RWPE1 (cell line): ENCODE measurements around the gene USP6NL.
A peak's percentile ranks its signal among the peaks of the same experiment; 100 is the strongest.

Experiments
- CTCF ChIA-PET: fragments of 350-600 bp; sonication (Branson Sonifier 250); formaldehyde crosslinking; extraction: SDS; loops from one replicate; lab custom pipeline; 2021; lab: Yijun Ruan, JAX
- POLR2A ChIA-PET: fragments of 400-600 bp; formaldehyde crosslinking; extraction: SDS; loops from one replicate; lab custom pipeline; 2020; ENCODE audit warnings: antibody characterized with exemption; ENCODE audit not compliant: low non-redundant PET; lab: Yijun Ruan, JAX
- DNase-seq: peaks from one replicate; pipeline ENCODE4 v3.0.0; 2012; ENCODE audit warnings: low spot score
- H3K27ac ChIP-seq: fragments of 450-650 bp; 2 replicates; pipeline ENCODE4 v1.5.1; 2017
- TF ChIP-seq, protein P1 (sequence below): fragments of 450-650 bp; conservative IDR thresholded peaks from 2 replicates; pipeline ENCODE4 v1.5.1; 2017; ENCODE audit warnings: low read depth, mild to moderate bottlenecking

Gene USP6NL

DNA sequence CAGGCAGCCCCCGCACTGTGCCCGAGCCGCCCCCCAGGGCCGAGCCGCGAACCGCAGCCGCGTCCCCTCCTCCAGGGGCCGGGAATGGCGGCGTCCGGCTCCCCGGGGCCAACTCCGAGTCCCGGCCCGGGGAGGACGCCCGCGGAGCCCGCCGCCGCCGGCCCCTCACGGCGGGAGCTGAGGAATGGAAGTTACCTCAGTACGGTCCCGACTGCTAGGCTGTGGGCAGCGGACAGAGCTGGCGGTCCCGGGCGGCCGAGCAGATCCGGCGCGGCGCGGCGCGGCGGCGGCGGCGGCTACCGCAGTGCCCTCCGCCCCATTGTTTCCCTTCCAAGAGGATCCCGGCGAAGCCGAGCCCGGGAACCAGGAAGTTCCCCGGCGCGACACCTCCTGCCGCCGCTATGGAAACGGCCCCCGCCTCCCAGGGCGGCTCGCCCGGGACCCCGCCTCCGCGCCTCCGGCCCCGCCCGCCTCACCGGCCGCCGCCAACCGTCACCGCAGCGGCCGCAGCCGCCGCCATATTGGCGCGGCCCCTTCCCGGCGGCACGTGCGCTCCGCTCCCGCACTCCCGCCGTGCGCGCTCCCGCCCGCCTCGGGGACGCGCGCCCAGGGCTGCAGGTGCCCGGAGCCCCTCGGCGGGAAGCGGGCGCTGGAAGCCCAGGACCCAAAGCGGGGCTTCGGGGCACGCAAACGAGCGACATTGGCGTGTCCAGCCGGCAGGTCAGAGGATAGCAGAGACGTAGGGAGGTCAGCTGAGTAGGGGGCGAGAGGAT is at the start of gene USP6NL:
USP6NL (minus strand) TSS at position 403 of the 773 bp plus-strand sequence. CDS start 14,016 bp downstream, outside the sequence.
- DNase-seq: peak; percentile 89
- ChIA-PET CTCF (interaction anchor here (0.6 to 1.9 kb wide), 2 partner anchors 66 to 114 kb away, joined by 3 to 4 read pairs; no protein-coding TSS in a partner anchor), POLR2A (no interaction called here)
- peak within 1 kb of the TSS; percentile 87 for H3K27ac ChIP-seq
- TF ChIP-seq, protein P1, sequence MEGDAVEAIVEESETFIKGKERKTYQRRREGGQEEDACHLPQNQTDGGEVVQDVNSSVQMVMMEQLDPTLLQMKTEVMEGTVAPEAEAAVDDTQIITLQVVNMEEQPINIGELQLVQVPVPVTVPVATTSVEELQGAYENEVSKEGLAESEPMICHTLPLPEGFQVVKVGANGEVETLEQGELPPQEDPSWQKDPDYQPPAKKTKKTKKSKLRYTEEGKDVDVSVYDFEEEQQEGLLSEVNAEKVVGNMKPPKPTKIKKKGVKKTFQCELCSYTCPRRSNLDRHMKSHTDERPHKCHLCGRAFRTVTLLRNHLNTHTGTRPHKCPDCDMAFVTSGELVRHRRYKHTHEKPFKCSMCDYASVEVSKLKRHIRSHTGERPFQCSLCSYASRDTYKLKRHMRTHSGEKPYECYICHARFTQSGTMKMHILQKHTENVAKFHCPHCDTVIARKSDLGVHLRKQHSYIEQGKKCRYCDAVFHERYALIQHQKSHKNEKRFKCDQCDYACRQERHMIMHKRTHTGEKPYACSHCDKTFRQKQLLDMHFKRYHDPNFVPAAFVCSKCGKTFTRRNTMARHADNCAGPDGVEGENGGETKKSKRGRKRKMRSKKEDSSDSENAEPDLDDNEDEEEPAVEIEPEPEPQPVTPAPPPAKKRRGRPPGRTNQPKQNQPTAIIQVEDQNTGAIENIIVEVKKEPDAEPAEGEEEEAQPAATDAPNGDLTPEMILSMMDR: no peak

- ChIA-PET POLR2A (no interaction called here), CTCF (no interaction called here)
- H3K27ac ChIP-seq: no peak overlapping the region
- DNase-seq: no peak
- TF ChIP-seq, protein P1: no peak
Measured at GRCh38 chr10:11658801-11659368, 47.4 kb upstream of the USP6NL start.

GRCh38 chr10:11655836-11656235 is 44.4 kb upstream of the USP6NL start:
- ChIA-PET POLR2A (no interaction called here), CTCF (interaction anchor here (0.9 to 1.5 kb wide), 2 partner anchors 69 to 102 kb away, joined by 4 to 5 read pairs; no protein-coding TSS in a partner anchor)
- no peak overlapping the region for H3K27ac ChIP-seq
- DNase-seq: no peak
- TF ChIP-seq, protein P1: no peak

DNA sequence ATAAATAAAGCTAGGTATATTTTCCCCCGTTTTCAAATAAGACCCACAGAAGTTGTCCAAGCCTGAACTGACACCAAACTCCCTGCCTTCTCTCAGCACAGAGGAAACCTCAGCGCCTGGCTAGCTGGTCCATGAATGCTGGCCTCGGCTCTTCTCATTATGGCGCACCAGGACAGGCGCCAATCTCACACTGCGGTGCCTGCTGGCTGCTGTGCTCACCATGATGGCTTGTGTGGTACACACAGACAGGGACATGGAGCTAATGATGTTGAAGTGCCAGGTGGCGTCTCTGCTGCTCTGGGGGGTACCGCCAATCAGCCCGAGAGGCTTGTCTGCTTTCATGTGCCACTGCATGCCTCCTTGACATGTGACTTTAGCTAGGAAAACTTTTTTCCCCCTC is 43.2 kb upstream of the USP6NL start:
- TF ChIP-seq, protein P1: no peak
- DNase-seq: no peak
- ChIA-PET CTCF (interaction anchor here (1.5 kb wide), 1 partner anchor 103 kb away, joined by 5 read pairs; no protein-coding TSS in a partner anchor), POLR2A (no interaction called here)
- no peak overlapping the region for H3K27ac ChIP-seq

GRCh38 chr10:11653758-11654471 is 42.5 kb upstream of the USP6NL start:
- ChIA-PET POLR2A (interaction anchor here (0.6 kb wide), 1 partner anchor 444 kb away, joined by 4 read pairs; no protein-coding TSS in a partner anchor), CTCF (interaction anchor here (0.5 to 1.2 kb wide), 3 partner anchors 9 to 170 kb away, joined by 3 to 5 read pairs (median 4); no protein-coding TSS in a partner anchor)
- TF ChIP-seq, protein P1: no peak
- H3K27ac ChIP-seq: no peak overlapping the region
- no peak for DNase-seq

- CTCF ChIA-PET: interaction anchor here (0.7 kb wide), 1 partner anchor 52 kb away, joined by 7 read pairs; no protein-coding TSS in a partner anchor
- TF ChIP-seq, protein P1: no peak
- H3K27ac ChIP-seq: no peak overlapping the region
- DNase-seq: no peak
- POLR2A ChIA-PET: no interaction called here
Measured at GRCh38 chr10:11647676-11648075, 36.2 kb upstream of the USP6NL start.
